C1 segment of cervical spinal cord (tissue), 14 donors: Measurements from ENCODE around the gene IFT88.
A peak's percentile ranks its signal among the peaks of the same experiment; 100 is the strongest.

Source experiments
- DNase-seq, 14 donors: peaks; one replicate each; lab custom pipeline; 2025; lab: John Stamatoyannopoulos, UW

The IFT88 gene

GRCh38 chr13:20566898-20567874 is at the start of gene IFT88:
TSS of gene IFT88 (plus strand) at chr13:20567157. CDS start at chr13:20574386, 7,229 bp downstream.
- peak; percentile 45 to 97 (median 92) for DNase-seq

- no peak for DNase-seq
Measured at GRCh38 chr13:20518660-20519100, 48.3 kb upstream of the IFT88 start.

GRCh38 chr13:20519875-20520274 is 47.1 kb upstream of the IFT88 start:
- no peak for DNase-seq

DNA sequence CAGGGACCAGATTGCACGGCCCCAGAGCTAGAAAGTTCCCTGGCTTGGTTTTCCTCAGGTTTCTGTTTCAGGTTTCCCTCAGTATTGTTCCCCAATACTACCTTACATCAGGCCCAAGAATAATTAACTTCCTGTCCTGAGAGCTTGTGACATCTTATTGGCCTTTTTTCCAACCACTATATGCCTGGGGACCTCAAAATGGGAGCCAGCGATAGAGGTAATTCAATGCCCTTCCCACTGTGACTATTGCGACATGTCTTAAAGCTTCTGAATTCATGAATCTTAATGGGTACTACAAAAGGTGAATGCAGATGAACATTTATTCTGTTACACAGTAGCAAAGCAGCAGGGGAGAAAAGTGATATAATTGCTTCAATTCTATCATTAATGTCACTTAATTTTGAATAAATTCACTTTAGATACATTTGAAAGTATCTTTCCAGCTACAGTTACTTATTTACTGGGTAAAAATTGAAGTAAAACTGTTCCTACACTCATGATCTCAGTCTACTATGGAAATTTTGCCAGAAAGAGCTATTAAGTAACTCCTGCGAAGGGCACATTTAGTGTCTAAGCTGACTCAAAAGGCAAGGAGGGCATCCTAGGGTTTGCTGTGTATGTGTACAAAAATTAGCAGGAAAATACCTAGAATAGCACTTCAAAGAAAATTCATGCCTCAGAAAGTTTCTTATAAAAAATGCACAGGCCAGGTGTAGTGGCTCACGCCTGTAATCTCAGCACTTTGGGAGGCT is 45.4 kb upstream of the IFT88 start:
- no peak for DNase-seq

- DNase-seq = peak in 11 of 14 donors; percentile 35 to 75 (median 53)
Measured at GRCh38 chr13:20525144-20525600, 41.8 kb upstream of the IFT88 start.

DNA sequence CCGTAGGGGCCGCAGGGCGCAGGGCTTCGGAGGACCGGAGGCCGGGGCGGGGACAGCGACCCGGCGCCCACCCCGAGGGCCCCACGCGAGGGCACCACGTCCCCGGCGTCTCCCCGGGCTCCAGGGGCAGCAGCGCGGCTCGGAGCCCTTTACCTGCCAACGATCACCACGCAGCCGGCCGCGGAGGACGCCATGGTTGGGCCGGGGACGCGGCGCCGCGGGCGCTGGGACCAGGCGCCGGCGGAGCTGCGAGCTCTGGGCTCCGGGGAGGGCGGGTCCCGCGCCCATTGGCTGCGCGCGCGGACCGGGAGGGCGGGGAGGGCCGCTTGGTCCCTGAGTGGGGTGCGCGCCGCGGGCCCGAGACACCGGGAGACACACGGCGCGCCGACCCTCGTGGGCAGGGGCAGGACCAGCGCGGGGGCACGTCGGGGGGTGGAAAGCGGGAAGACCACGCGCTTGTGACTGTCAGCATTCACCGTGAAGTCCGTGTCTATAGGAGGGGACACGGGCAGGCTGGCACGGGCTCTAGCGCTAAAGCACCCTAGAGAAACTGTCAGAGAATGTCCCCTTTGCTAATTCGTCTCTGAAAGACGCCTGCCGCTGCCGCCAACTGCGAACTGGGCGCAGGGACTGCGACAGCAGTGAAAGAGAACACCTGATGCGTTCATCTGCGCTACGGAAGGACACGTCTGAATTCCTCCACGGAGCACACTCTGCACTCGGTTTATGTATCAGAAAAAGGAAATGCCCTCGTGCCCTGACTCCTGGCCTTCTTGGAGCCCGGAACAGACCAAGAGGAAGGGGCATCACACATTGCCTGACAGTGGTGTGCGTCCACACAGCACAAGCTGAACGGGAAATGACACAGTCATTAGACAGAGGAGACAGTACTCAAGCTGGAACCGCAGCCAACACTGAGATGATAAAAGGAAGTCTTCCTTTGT is 41.1 kb upstream of the IFT88 start, which contains the start of gene CRYL1:
TSS of gene CRYL1 (minus strand) at position 257 of the 944 bp plus-strand sequence. CDS start at position 194, 63 bp downstream.
- DNase-seq = peak in 13 of 14 donors; percentile 40 to 89 (median 79)

GRCh38 chr13:20526664-20527063 is 40.3 kb upstream of the IFT88 start:
- peak in 4 of 14 donors; percentile 9 to 22 (median 15) for DNase-seq

DNA sequence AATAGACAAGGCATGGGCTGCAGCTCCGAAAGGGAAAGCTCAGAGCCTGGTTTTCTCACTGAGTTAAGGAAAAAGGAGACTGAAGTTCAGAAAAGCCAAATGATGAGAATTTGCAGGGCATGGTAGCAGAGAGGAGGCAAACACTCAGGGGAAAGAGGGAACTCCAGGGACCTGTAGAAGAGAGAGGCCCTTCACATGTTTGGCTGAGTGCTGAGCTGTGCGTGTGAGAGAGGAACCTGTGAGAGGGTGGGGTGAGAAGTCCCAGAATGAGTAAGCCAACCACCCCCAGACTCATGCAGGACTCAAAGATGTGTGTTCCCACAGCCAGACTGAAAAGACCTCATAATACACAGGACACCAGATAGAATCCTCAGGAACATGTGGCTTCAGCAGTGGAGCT is 38.5 kb upstream of the IFT88 start:
- DNase-seq = no peak

DNA sequence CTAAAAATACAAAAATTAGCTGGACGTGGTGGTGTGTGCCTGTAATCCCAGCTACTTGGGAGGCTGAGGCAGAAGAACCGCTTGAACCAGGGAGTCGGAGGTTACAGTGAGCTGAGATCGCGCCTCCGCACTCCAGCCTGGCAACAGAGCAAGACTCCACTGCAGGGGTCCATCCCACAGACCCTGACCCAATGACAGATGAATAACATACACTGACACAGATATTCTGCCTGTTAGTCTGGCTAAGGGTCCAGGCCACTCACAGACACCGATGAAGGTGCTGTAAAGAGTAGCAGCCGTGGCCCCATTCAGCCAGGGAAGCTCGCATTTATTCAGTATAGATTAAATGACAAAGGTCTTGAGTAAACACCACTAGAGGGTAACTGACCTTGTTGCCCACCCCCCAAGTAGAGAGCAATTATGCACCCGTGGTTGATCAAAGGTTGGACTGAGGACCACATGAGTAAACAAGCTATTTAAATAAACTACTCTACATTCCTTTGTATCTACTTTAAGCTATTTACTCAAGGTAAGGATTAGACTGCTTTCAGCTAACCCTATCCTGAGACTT is 32.8 kb upstream of the IFT88 start:
- DNase-seq = no peak

- DNase-seq = no peak
Measured at GRCh38 chr13:20536992-20537391, 30.0 kb upstream of the IFT88 start.

GRCh38 chr13:20544201-20544923 is 22.6 kb upstream of the IFT88 start:
- no peak for DNase-seq

DNA sequence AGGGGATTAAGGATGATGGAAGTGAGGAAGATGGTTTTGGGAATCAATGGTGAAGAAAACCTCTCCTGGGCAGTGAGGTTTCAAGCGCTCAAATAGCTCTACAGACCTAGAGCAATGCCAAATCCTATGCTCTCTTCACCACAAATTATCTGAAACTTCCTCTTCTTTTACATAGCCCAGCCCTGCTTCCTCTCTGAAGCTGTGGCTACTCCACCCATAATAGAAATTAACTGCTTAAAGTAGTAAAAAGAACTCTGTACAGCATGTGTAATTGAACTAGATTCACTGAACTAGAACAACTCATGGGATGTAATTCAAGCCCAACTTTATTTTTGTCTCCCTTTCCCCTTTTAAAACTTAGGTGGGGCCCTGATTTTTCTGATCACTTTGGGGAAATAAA is 20.4 kb upstream of the IFT88 start:
- DNase-seq = no peak

GRCh38 chr13:20547479-20547908 is 19.5 kb upstream of the IFT88 start:
- no peak for DNase-seq

DNA sequence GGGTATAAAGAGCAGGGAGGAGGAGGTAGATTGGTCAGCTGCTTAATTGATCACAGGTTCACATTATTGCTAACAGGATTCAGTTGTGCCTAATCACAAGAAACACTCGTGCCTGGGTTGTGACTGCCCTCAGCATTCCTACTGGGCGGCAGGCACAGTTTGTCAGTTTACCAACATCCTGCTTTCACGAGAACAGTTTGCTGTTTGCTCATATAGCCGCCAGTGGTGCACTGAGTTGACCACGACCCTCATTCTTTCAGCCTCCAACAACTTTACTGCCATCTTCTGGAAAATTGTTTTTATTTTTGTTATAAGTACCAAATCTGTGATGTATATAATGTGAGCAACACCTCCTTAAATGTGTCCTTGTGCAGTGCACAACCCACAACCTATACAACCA is 16.2 kb upstream of the IFT88 start:
- no peak for DNase-seq

- DNase-seq = peak in 12 of 14 donors; percentile 5 to 77 (median 54)
Measured at GRCh38 chr13:20553311-20553710, 13.6 kb upstream of the IFT88 start.

GRCh38 chr13:20558982-20559381 is 8.0 kb upstream of the IFT88 start:
- no peak for DNase-seq

GRCh38 chr13:20559659-20560356 is 7.1 kb upstream of the IFT88 start:
- DNase-seq = no peak

- DNase-seq = no peak
Measured at GRCh38 chr13:20561741-20562140, 5.2 kb upstream of the IFT88 start.

DNA sequence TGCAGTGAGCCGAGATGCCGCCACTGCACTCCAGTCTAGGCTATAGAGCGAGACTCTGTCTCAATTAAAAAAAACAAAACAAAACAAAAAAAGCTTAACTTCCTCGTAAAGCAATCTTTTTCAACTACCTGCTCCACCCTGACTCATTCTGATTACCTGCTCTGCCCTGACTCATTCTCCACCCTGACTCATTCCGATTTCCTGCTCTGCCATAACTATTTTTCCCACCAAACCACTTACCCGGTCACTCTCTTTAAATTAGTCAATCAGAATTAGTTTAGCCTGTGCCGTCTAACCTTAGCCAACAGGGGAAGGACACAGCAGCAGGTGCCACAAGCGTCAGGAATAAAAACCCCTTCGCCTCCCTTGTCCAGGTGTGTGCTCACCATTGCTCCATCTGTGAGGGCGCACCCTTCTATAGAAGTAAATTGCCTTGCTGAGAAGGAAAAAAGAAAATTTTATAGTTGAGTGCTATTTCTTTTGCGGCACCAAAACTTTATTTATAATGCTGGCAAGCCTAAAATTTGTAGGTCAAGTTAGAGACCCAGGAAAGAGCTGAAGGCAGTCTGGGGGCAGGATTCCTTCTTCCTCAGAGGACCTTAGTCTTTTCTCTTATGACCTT is 1.7 kb upstream of the IFT88 start:
- no peak for DNase-seq
